T47D (cell line): ENCODE data around the gene NPEPL1.
A peak's percentile ranks its signal among the peaks of the same experiment; 100 is the strongest.

Source experiments
- DNase-seq, 2 experiments: peaks; one replicate each; pipeline versions ENCODE4 v3.0.0 to v3.0.0-alpha.2; 2011 to 2012; ENCODE audit warnings: low read depth in 1 of 2, low spot score in 1 of 2
- JUND ChIP-seq: IDR thresholded peaks from 2 replicates; pipeline ENCODE4 v1.6.1; 2012; ENCODE audit warnings: low read depth
- in situ Hi-C: cut with HindIII; loops from 2 replicates; pipeline ENCODE4 v1.10.0; 2016; ENCODE audit warnings: low sequenced_read_pairs, low pct_unique_long_range_greater_than_20kb

NPEPL1 gene

DNA sequence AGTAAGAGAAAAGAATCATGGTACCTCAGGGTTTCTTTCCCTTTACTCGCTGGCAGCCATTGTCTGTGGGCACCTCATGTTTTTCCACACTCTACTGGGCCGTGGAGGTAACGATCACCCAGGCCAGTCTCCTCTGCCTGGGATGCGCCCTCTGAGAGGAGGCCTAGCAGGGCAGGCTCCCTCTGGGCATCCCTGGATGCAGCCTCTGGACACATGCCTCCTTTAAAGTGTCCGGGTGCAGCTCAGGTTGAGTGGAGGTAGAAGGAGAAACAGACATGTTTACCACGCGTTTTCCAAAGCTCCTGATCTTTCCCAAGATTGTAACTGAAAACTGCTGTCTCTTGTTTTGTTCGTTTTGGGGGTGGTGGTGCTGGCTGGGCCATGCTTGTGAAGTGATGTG, 13.8 kb upstream of the NPEPL1 start:
- no peak for DNase-seq
- no peak for TF ChIP-seq JUND
- in situ Hi-C loops: no loop called here

DNA sequence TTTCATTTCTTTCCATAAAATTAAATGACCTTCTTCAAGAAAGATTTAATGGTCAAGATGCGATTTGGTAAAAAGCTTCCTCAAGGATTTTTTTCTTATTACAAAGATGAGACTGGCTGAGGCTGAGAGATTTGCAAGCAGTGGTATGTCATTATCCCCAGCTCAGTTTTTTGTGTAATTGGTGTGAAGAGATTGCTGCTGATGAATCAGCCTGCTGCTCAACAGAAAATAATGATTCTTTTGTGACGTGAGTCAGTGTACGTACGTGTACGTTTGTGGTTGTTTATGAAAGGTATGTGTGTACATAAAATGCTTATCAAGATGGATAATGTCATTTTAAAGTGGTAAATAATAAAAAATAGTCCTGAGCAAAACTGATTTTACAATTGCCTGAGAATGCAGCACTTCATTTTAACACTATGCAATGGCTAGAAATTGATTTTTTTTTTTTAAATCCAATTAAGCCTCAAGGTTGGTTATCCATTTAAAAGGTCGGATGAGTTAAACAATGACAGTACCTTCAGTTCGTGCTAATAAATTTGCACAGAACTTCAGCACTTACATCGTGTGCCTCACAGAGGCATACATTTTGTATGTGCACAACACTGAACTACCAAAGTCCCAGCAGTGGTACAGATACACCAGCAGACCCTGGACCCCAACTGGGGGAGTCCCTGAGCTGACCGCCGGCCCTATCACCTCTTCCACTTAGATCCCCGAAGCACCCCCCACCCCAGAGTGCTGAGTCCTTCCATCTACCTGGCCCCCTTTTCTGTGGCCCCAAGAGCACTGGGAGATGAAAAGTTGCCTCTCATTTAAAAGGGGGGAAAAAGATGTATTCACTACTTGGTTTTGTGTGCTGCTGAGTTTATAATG, 9.7 kb upstream of the NPEPL1 start:
- in situ Hi-C loops: no loop called here
- no peak for DNase-seq
- TF ChIP-seq JUND: no peak

DNA sequence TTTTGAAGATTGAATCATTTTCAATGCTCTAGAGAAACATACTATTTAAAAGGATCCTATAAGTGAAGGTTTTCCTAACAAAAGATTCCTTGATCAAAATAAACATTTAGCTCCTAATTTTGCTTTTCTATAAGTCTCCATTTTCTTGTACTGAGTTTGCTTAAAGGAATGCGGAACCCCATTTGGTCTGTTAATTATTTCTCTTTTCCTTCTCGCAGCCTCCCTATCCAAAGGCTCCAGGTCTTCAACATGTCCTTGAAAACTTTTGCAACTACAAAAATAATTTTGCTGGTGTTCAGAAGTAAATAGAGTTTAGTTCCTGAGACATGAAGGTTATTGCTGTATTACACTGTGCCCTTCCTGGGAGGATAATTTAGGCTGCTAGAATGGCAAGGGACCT, 8.3 kb upstream of the NPEPL1 start:
- TF ChIP-seq JUND: no peak
- DNase-seq: no peak
- in situ Hi-C loops: no loop called here

GRCh38 chr20:58685988-58686387, 6.6 kb upstream of the NPEPL1 start:
- no peak for TF ChIP-seq JUND
- in situ Hi-C loops: no loop called here

DNA sequence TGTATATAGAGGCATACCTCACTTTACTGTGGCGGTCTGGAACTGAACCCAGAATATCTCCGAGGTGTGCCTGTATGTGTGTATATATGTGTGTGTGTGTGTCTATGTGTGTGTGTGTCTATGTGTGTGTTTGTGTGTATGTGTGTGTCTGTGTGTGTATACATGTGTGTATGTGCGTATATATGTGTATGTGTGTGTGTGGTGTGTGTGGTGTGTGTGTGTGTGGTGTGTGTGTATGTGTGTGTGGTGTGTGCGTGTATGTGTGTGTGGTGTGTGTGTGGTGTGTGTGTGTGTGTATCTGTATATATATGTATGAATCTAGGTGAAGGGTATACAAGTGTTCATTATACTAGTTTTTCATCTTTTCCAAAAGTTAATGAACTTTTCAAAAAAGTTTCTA, 4.2 kb upstream of the NPEPL1 start:
- no peak for DNase-seq
- TF ChIP-seq JUND: no peak
- in situ Hi-C loops: no loop called here

More at GRCh38 chr20:58685988-58686387, 6.6 kb upstream of the NPEPL1 start:
- no peak for DNase-seq

DNA sequence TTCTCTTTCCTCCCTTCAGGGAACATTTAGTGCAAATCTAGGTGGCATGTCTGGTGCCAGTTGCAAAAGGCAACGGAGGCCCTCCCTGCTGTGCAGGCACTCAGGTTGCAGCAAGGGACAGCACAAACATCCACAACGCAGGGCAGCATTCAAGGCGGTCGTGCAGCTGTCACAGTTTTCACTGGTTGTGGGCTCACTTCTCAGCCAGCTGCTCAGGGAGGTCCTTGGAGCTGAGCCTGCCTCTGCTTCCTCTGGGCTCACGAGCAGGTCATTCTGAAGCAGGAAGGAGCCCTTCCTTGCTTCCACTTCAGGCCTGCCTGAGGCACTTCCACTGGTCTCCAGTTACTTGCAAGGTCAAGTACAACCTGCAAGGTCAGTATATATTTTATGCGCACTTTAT, 3.8 kb upstream of the NPEPL1 start:
- TF ChIP-seq JUND: no peak
- no peak for DNase-seq
- in situ Hi-C loops: no loop called here

GRCh38 chr20:58690396-58691135, 2.0 kb upstream of the NPEPL1 start:
- DNase-seq: peak in 1 of 2 experiments; percentile 35
- no peak for TF ChIP-seq JUND
- in situ Hi-C loops: no loop called here

DNA sequence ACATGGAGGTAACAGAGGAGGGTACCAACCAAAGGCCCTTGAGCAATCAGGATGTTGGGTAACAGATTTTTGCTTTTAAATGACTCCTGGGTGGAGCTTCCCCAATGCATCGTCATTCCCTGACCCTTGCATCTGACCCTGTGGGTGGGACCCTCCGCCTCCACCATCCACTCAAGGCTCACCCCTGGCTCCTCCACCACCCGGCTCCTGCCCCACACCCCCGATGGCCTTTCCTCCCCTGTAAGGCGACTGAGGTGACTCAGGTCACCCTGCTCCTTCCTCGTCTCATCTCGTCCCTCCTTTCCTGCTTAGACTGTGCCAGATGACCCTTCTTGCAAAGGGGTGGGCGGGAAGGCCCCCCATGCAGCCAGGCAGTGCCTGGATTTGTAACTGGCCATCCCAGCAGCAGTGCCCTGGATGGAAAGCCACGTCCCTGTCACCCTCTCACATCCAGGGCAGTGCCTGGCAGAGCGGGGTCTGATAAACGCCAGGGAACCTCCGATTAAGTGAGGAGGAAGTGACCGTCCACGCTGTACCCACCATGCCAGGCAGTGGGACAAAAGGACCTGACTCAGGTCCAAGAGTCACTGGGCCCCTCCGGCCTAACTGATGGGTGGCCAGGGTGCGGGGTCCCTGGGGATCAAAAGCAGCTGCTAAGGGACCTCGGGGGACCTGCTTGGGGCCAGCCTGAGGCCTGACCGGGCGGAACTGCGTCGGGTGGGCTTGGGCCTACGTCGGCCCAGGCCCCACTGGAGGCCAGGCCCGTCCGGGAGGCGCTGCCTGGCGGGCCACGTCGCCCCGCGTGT, 624 bp upstream of the NPEPL1 start:
- in situ Hi-C loops: no loop called here
- no peak for DNase-seq
- no peak for TF ChIP-seq JUND

DNA sequence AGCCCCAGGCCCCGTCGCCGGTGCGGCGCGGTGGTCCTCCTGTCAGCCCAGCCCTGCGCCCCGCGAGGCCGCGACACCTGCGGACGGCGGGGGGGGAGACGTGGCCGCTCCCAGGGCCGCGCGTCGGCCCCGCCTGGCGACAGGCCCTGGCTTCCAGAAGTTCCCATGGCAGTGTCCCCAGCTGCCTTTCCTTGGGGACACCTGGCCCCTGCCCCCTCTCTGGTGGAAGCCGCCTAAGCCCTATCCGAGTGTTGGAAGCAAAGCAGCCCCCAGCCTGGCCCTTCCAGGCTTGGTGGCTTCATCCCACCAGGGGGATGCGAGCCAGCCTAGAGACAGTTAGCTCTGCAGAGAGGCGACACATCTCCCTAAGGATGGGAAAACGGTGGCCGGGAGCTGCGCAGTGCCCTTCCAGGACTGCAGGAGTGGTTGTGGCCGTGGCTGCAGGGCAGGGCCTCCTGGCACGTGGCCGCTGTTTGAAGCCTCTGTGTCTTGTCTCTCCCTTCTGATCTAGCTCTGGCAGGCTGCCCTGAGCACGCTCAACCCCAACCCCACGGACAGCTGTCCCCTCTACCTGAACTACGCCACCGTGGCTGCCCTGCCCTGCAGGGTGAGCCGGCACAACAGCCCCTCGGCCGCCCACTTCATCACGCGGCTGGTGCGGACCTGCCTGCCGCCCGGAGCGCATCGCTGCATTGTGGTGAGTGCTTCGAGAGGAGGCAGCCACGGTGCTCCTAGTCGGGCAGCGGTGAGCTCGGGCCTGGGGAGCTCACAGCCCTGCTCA, 816 bp downstream of the NPEPL1 start:
- in situ Hi-C loops: no loop called here
- TF ChIP-seq JUND: no peak
- peak; percentile 33 to 45 for DNase-seq

GRCh38 chr20:58694241-58695083, 1.9 kb downstream of the NPEPL1 start:
- TF ChIP-seq JUND: no peak
- in situ Hi-C loops: no loop called here

DNA sequence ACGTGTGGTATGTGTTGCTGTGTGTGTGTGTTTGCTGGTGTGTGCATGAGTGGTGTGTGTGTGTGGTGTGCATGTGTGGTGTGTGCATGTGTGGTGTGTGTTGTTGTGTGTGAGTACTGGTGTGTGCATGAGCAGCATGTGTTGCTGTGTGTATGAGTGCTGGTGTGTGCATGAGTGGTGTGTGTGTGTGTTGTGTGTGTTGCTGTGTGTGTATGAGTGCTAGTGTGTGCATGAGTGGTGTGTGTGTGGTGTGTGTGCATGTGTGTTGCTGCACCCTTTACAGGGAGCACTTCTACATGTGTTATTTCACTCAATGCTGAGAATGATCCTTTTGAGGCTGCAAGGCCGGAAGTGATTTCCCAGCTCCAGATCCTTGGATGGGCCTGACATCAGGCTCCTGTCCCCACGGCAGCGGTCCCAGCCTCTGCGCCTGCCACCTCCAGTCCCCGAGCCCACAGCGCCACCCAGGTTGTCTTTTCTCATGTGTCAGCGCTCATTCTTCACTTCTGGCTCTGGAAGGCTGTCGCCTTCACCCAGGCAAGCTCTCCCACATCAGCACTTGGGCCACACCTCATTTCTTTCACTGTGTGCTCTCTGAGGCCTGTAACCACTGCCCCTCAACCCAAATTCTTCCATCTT, 2.6 kb downstream of the NPEPL1 start:
- DNase-seq: no peak
- TF ChIP-seq JUND: no peak
- in situ Hi-C loops: no loop called here

More at GRCh38 chr20:58694241-58695083, 1.9 kb downstream of the NPEPL1 start:
- no peak for DNase-seq
